ENCODE results near the gene RASGRP2. TPM values are rescaled to one million over a fixed set of nuclear protein-coding genes. Genes with fewer than 3 reads are reported as not detected.

RASGRP2 gene
- 38.4 TPM for total RNA-seq
- long read RNA-seq, transcript RASGRP2-204 (5 exons, 642 nt): major isoform, 21 of 51 reads
- long read RNA-seq, transcript RASGRP2-210 (4 exons, 2,174 nt): minor isoform, 5 of 51 reads
- long read RNA-seq, partial matches to known transcripts: 8 of 51 reads
- long read RNA-seq, other reads (novel, unspliced or antisense): 7 of 51 reads

GRCh38 chr11:64743591-64744543, at the start of gene RASGRP2:
TSS of gene RASGRP2 (minus strand) at chr11:64744142. CDS start at chr11:64742866, 1,276 bp downstream.
- intact Hi-C loops (cut with DNase I): no loop called here
- ATAC-seq (ENCODE audit: poor library complexity) (peak; percentile 67), DNase-seq (peak; percentile 93)

GRCh38 chr11:64792482-64792881, 48.5 kb upstream of the RASGRP2 start:
- DNase-seq (no peak), ATAC-seq (ENCODE audit: poor library complexity) (no peak)
- intact Hi-C loops (cut with DNase I): no loop called here

- no peak for DNase-seq
Observed at GRCh38 chr11:64791781-64792291, 47.9 kb upstream of the RASGRP2 start.

GRCh38 chr11:64790205-64791095, 46.5 kb upstream of the RASGRP2 start:
- ATAC-seq (ENCODE audit: poor library complexity): no peak
- intact Hi-C loops (cut with DNase I): no loop called here
- DNase-seq: no peak

More at GRCh38 chr11:64791781-64792291, 47.9 kb upstream of the RASGRP2 start:
- intact Hi-C loops (cut with DNase I): no loop called here
- no peak for ATAC-seq (ENCODE audit: poor library complexity)

GRCh38 chr11:64789331-64790204, 45.6 kb upstream of the RASGRP2 start:
- intact Hi-C loops (cut with DNase I): no loop called here
- no peak for ATAC-seq (ENCODE audit: poor library complexity)
- no peak for DNase-seq

GRCh38 chr11:64788321-64789215, 44.6 kb upstream of the RASGRP2 start:
- DNase-seq (no peak), ATAC-seq (ENCODE audit: poor library complexity) (no peak)
- intact Hi-C loops (cut with DNase I): no loop called here

- peak; percentile 70 for ATAC-seq (ENCODE audit: poor library complexity)
- intact Hi-C loops (cut with DNase I): no loop called here
- peak; percentile 74 for DNase-seq
Observed at GRCh38 chr11:64787526-64788320, 43.8 kb upstream of the RASGRP2 start.

- no peak for DNase-seq
- ATAC-seq (ENCODE audit: poor library complexity): no peak
- intact Hi-C loops (cut with DNase I): no loop called here
Observed at GRCh38 chr11:64786308-64786707, 42.4 kb upstream of the RASGRP2 start.

- intact Hi-C loops (cut with DNase I): no loop called here
- DNase-seq: no peak
Observed at GRCh38 chr11:64784813-64785581, 41.1 kb upstream of the RASGRP2 start.

GRCh38 chr11:64778473-64779298, 34.7 kb upstream of the RASGRP2 start, which contains the start of gene SF1:
TSS of gene SF1 (minus strand) at chr11:64778542. CDS start at chr11:64778392, 150 bp downstream.
- ATAC-seq (ENCODE audit: poor library complexity) (peak; percentile 95), DNase-seq (peak; percentile 98)
- intact Hi-C loops (cut with DNase I): no loop called here

More at GRCh38 chr11:64784813-64785581, 41.1 kb upstream of the RASGRP2 start:
- ATAC-seq (ENCODE audit: poor library complexity): no peak

- no peak for DNase-seq
- no peak for ATAC-seq (ENCODE audit: poor library complexity)
- intact Hi-C loops (cut with DNase I): no loop called here
Observed at GRCh38 chr11:64778223-64778472, 34.2 kb upstream of the RASGRP2 start.

GRCh38 chr11:64777449-64778222, 33.7 kb upstream of the RASGRP2 start:
- intact Hi-C loops (cut with DNase I): no loop called here
- peak; percentile 36 for ATAC-seq (ENCODE audit: poor library complexity)
- DNase-seq: peak; percentile 91

- intact Hi-C loops (cut with DNase I): no loop called here
- ATAC-seq (ENCODE audit: poor library complexity) (no peak), DNase-seq (no peak)
Observed at GRCh38 chr11:64776875-64777274, 32.9 kb upstream of the RASGRP2 start.

- intact Hi-C loops (cut with DNase I): no loop called here
- no peak for DNase-seq
Observed at GRCh38 chr11:64776425-64776824, 32.5 kb upstream of the RASGRP2 start.

More at GRCh38 chr11:64776425-64776824, 32.5 kb upstream of the RASGRP2 start:
- no peak for ATAC-seq (ENCODE audit: poor library complexity)
